Effector memory CD8-positive, alpha-beta T cell (primary cell): ENCODE results near the gene BIVM.
"Not testable (repeated sequence)": the region's sequence is repeated elsewhere in the genome, so short reads cannot be mapped to it uniquely, and the experiment has no call there.

Experiments
- ATAC-seq: fragments of 150-1000 bp; cut with Tn5 transposase; replicated peaks from 2 replicates; pipeline ENCODE4 v1.10.0; 2021; ENCODE audit warnings: mild to moderate bottlenecking, moderate library complexity
- DNase-seq, 3 experiments: peaks; one replicate each; pipeline ENCODE4 v3.0.0; 2021
- H3K27ac Mint-ChIP-seq, 2 donors: one replicate each; pipeline ENCODE4 v1.8.0; 2022; ENCODE audit warnings: mild to moderate bottlenecking in 2 of 2, mixed read lengths in 2 of 2, moderate library complexity in 2 of 2
- H3K27me3 Mint-ChIP-seq, 2 donors: one replicate each; pipeline ENCODE4 v1.8.0; 2022; ENCODE audit warnings: mixed read lengths in 2 of 2
- H3K36me3 Mint-ChIP-seq: one replicate; pipeline ENCODE4 v1.8.0; 2022; ENCODE audit warnings: mild to moderate bottlenecking, moderate library complexity, mixed read lengths; ENCODE audit not compliant: insufficient read depth
- H3K4me1 Mint-ChIP-seq, 2 donors: one replicate each; pipeline ENCODE4 v1.8.0; 2022; ENCODE audit warnings: low read depth in 2 of 2, mixed read lengths in 2 of 2
- H3K4me3 Mint-ChIP-seq, 2 donors: one replicate each; pipeline ENCODE4 v1.8.0; 2022; ENCODE audit warnings: mild to moderate bottlenecking in 2 of 2, mixed read lengths in 2 of 2, moderate library complexity in 2 of 2
- H3K9me3 Mint-ChIP-seq, 2 donors: one replicate each; pipeline ENCODE4 v1.8.0; 2022; ENCODE audit warnings: mixed read lengths in 2 of 2

BIVM gene

GRCh38 chr13:102774591-102775520 is 24.1 kb upstream of the BIVM start:
- Mint-ChIP-seq H3K4me3 (peak overlapping the region; percentile 83 to 92), H3K9me3 (no peaks in the 10 kb centered on the region), H3K27me3 (no peaks in the 10 kb centered on the region), H3K4me1 (peaks cover 29 to 30% of the 10 kb centered on the region in 2 donors), H3K36me3 (peaks cover 31% of the 10 kb centered on the region), H3K27ac (peak overlapping the region; percentile 89 to 91)
- ATAC-seq (no peak), DNase-seq (no peak)

- no peak overlapping the region for H3K27ac Mint-ChIP-seq
- ATAC-seq: no peak
- DNase-seq: no peak
- H3K9me3 Mint-ChIP-seq: no peaks in the 10 kb centered on the region
- H3K27me3 Mint-ChIP-seq: no peaks in the 10 kb centered on the region
- peaks cover 31% of the 10 kb centered on the region for H3K36me3 Mint-ChIP-seq
- no peak overlapping the region for H3K4me3 Mint-ChIP-seq
- H3K4me1 Mint-ChIP-seq: peaks cover 30 to 31% of the 10 kb centered on the region in 2 donors
Measured at GRCh38 chr13:102776271-102776670, 22.6 kb upstream of the BIVM start.

GRCh38 chr13:102777736-102778135 is 21.2 kb upstream of the BIVM start:
- H3K9me3 Mint-ChIP-seq: no peaks in the 10 kb centered on the region
- peaks cover 22% of the 10 kb centered on the region for H3K36me3 Mint-ChIP-seq
- DNase-seq (no peak), ATAC-seq (no peak)
- no peak overlapping the region for H3K4me3 Mint-ChIP-seq
- peak overlapping the region in 1 of 2 donors; percentile 85 for H3K27ac Mint-ChIP-seq
- H3K27me3 Mint-ChIP-seq: no peaks in the 10 kb centered on the region
- peaks cover 20 to 28% of the 10 kb centered on the region in 2 donors for H3K4me1 Mint-ChIP-seq

GRCh38 chr13:102779436-102780159 is 19.3 kb upstream of the BIVM start:
- H3K27me3 Mint-ChIP-seq: no peaks in the 10 kb centered on the region
- H3K36me3 Mint-ChIP-seq: peaks cover 4% of the 10 kb centered on the region
- H3K9me3 Mint-ChIP-seq: no peaks in the 10 kb centered on the region
- peak overlapping the region; percentile 24 to 85 for H3K27ac Mint-ChIP-seq
- ATAC-seq (peak; percentile 87), DNase-seq (peak in 1 of 3 experiments; percentile 15)
- peaks cover 14 to 20% of the 10 kb centered on the region in 2 donors for H3K4me1 Mint-ChIP-seq
- peak overlapping the region; percentile 10 to 18 for H3K4me3 Mint-ChIP-seq

DNA sequence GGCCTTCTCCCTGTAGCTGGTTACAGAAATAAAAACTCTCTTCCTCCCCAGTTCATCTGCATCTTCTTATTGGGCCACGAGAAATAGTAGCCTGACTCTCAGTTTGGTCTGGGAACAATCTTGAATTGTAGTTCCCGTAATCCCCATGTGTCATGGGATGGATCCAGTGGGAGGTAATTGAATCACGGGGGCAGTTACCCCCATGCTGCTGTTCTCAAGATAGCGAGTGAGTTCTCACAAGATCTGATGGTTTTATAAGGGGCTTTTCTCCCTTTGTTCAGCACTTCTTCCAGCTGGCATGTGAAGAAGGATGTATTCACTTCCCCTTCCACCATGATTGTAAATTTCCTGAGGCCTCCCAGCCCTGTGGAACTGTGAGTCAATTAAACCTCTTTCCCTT is 18.3 kb upstream of the BIVM start:
- H3K27me3 Mint-ChIP-seq, ATAC-seq, H3K27ac Mint-ChIP-seq, H3K36me3 Mint-ChIP-seq, H3K4me3 Mint-ChIP-seq, DNase-seq, H3K9me3 Mint-ChIP-seq: not testable (repeated sequence)
- H3K4me1 Mint-ChIP-seq: peaks cover 13 to 20% of the 10 kb centered on the region in 2 donors

- no peak for DNase-seq
- Mint-ChIP-seq H3K27ac (peak overlapping the region in 1 of 2 donors; percentile 66), H3K4me3 (no peak overlapping the region), H3K9me3 (no peaks in the 10 kb centered on the region), H3K27me3 (no peaks in the 10 kb centered on the region), H3K36me3 (peaks cover 4% of the 10 kb centered on the region), H3K4me1 (peaks cover 13 to 20% of the 10 kb centered on the region in 2 donors)
- no peak for ATAC-seq
Measured at GRCh38 chr13:102781591-102781990, 17.3 kb upstream of the BIVM start.

GRCh38 chr13:102784483-102784882 is 14.4 kb upstream of the BIVM start:
- Mint-ChIP-seq H3K36me3 (peaks cover 2% of the 10 kb centered on the region), H3K4me3 (no peak overlapping the region), H3K27ac (no peak overlapping the region), H3K9me3 (no peaks in the 10 kb centered on the region), H3K4me1 (peaks cover 5 to 11% of the 10 kb centered on the region in 2 donors), H3K27me3 (no peaks in the 10 kb centered on the region)
- no peak for DNase-seq
- no peak for ATAC-seq

DNA sequence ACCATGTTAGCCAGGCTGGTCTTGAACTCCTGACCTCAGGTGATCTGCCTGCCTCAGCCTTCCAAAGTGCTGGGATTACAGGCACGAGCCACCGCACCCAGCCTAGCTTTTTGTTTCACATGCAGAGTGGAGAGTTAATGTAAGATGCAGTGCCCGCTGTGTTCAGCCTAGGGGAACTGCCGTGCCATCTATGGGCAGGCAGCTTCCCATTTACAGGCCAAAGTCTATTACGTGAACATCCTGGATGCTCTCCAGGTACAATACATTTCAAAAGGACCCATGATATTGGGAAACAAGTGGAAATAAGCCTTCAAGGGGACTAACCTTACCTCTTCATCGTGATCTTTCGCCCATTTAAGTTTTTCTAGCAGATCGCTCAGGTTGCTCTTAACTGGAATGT is 10.2 kb upstream of the BIVM start:
- Mint-ChIP-seq H3K27ac (no peak overlapping the region), H3K4me1 (no peaks in the 10 kb centered on the region), H3K9me3 (no peaks in the 10 kb centered on the region), H3K27me3 (no peaks in the 10 kb centered on the region), H3K4me3 (no peak overlapping the region), H3K36me3 (peaks cover 2% of the 10 kb centered on the region)
- no peak for ATAC-seq
- DNase-seq: no peak

DNA sequence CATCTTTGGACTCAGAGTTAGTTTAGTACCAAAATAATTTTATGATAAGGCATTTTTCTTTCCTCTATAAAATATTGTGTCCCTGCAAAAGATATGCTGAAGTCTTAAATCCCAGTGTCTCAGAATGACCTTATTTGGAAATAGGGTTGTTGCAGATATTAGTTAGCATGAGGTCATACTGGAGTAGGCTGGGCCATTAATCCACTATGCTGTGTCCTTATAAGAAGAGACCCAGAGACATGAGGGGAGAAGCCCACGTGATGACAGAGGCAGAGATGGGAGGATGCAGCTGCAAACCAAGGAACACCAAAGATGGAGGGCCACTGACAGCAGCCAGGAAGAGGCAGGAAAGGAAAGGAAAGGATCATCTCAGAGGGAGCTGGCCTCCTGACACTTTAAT is 6.5 kb upstream of the BIVM start:
- Mint-ChIP-seq H3K36me3 (peaks cover 6% of the 10 kb centered on the region), H3K4me3 (no peak overlapping the region), H3K9me3 (no peaks in the 10 kb centered on the region), H3K27ac (peak overlapping the region in 1 of 2 donors; percentile 75), H3K4me1 (no peaks in the 10 kb centered on the region), H3K27me3 (no peaks in the 10 kb centered on the region)
- DNase-seq: no peak
- no peak for ATAC-seq

DNA sequence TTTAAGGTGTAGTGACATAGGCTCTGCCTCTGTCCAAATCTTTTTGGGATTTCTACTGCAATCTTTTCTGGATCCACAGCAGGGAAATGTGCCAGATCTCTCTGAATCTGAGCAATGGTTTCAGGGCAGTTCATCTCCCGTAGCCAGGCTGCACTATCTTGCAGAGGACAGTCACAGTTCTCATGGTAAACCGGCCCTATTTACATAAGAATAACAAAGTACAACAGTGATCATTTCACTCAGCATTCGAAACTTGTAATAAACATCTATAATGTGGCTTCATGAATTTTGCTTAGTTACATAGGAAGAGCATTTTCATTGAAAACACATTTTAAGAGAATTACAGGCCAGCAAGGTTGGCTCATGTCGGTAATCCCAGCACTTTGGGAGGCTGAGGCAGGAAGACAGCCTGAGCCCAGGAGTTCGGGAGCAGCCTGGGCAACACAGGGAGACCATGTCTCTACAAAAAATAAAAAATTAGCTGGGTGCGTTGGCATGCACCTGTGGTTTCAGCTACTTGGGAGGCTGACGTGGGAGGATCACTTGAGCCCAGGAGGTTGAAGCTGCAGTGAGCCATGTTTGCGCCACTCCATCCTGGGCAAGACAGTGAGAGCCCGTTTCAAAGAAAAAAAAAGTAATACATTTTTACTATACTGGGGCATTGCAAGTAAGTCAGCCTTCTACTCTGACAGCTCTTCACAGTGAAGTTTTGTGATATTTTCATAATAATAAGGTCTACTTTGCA is 5.1 kb upstream of the BIVM start:
- Mint-ChIP-seq H3K36me3 (peaks cover 7% of the 10 kb centered on the region), H3K27me3 (no peaks in the 10 kb centered on the region), H3K27ac (no peak overlapping the region), H3K4me3 (no peak overlapping the region), H3K4me1 (peaks cover 2 to 6% of the 10 kb centered on the region in 2 donors), H3K9me3 (no peaks in the 10 kb centered on the region)
- no peak for ATAC-seq
- no peak for DNase-seq

- H3K4me3 Mint-ChIP-seq: peak overlapping the region; percentile 93 to 96
- H3K9me3 Mint-ChIP-seq: no peaks in the 10 kb centered on the region
- peak overlapping the region; percentile 87 to 91 for H3K27ac Mint-ChIP-seq
- H3K4me1 Mint-ChIP-seq: peaks cover 16 to 24% of the 10 kb centered on the region in 2 donors
- H3K27me3 Mint-ChIP-seq: no peaks in the 10 kb centered on the region
- DNase-seq: peak in 2 of 3 experiments; percentile 2 to 21
- peaks cover 8% of the 10 kb centered on the region for H3K36me3 Mint-ChIP-seq
- ATAC-seq: peak; percentile 2
Measured at GRCh38 chr13:102799426-102800144, 666 bp downstream of the BIVM start.

- ATAC-seq (peak; percentile 81), DNase-seq (peak; percentile 84 to 87 (median 86))
- Mint-ChIP-seq H3K4me3 (peak overlapping the region; percentile 93 to 96), H3K4me1 (peaks cover 16 to 24% of the 10 kb centered on the region in 2 donors), H3K27me3 (no peaks in the 10 kb centered on the region), H3K9me3 (no peaks in the 10 kb centered on the region), H3K36me3 (peaks cover 9% of the 10 kb centered on the region), H3K27ac (peak overlapping the region; percentile 87 to 91)
Measured at GRCh38 chr13:102800145-102801041, 1.5 kb downstream of the BIVM start.
